ENCODE measurements around the gene PRDX1. TPM values are rescaled to one million over a fixed set of nuclear protein-coding genes. Genes with fewer than 3 reads are reported as not detected.
"Not testable (repeated sequence)": the region's sequence is repeated elsewhere in the genome, so short reads cannot be mapped to it uniquely, and the experiment has no call there.

The PRDX1 gene
- total RNA-seq, 1 experiment from 2014 or later: 637 TPM

GRCh38 chr1:45522324-45523104 is 830 bp upstream of the PRDX1 start:
- ChIA-PET CTCF (interaction anchor here (0.8 to 1.5 kb wide), 4 partner anchors 10 to 47 kb away, joined by 3 to 9 read pairs (median 4); partner anchors contain the start of gene MMACHC), POLR2A (interaction anchor here (0.5 to 2.6 kb wide), 21 partner anchors 10 to 1915 kb away, joined by 3 to 40 read pairs (median 4); partner anchors contain the start of genes AKR1A1, CCDC163, FOXD2 and MMACHC)
- peaks cover 31% of the 10 kb centered on the region for H3K4me1 Mint-ChIP-seq (ENCODE audit: low read depth, unreplicated experiment)
- Histone ChIP-seq H3K27me3 (replicated peaks; ENCODE audit: control insufficient read depth, insufficient read depth, low read length) (no peaks in the 10 kb centered on the region), H3K4me1 (peaks cover 40% of the 10 kb centered on the region), H3K36me3 (ENCODE audit: control insufficient read depth, insufficient read depth, low read length) (no peaks in the 10 kb centered on the region), H3K4me3 (ENCODE audit: low read depth, low read length) (peak overlapping the region; percentile 75), H3K9me3 (no peaks in the 10 kb centered on the region; the same call in 1 of the 2 replicates)
- intact Hi-C loops (cut with micrococcal nuclease; ENCODE audit: unreplicated experiment): no loop called here
- no peak for DNase-seq
- H3K4me3 Mint-ChIP-seq (ENCODE audit: unreplicated experiment): peak overlapping the region; percentile 82
- H3K27ac Mint-ChIP-seq (ENCODE audit: unreplicated experiment): peak overlapping the region; percentile 98
- BruUV-seq (replicated peaks): TSS peak; percentile 100
- no peaks in the 10 kb centered on the region for H3K9me3 Mint-ChIP-seq (ENCODE audit: unreplicated experiment)
- TF ChIP-seq CTCF (IDR thresholded peaks at IDR 0.05; ENCODE audit: insufficient read depth in 1 of 2, low read depth in 1 of 2, low read length in 1 of 2, severe bottlenecking in 1 of 2, unreplicated experiment in 1 of 2): no peak
- H3K36me3 Mint-ChIP-seq (ENCODE audit: insufficient read depth, unreplicated experiment): peaks cover 56% of the 10 kb centered on the region
- H3K27me3 Mint-ChIP-seq (ENCODE audit: insufficient read depth, unreplicated experiment): no peaks in the 10 kb centered on the region

DNA sequence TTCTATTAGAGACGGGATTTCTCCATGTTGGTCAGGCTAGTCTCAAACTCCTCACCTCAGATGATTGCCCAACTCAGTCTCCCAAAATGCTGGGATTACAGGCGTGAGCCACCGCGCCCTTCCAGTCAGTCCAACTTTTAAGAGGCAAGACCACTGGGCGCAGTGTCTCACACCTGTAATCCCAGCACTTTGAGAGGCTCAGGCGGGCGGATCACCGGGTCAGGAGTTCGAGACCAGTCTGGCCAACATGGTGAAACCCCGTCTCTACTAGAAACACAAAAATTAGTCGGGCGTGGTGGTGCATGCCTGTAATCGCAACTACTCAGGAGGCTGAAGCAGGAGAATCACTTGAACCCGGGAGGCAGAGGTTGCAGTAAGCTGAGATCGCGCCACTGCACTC is 1.9 kb downstream of the PRDX1 start:
- H3K27me3 Mint-ChIP-seq (ENCODE audit: insufficient read depth, unreplicated experiment); POLR2A ChIA-PET; DNase-seq; H3K9me3 Mint-ChIP-seq (ENCODE audit: unreplicated experiment); H3K27me3 ChIP-seq (replicated peaks; ENCODE audit: control insufficient read depth, insufficient read depth, low read length); BruUV-seq (replicated peaks); H3K36me3 ChIP-seq (ENCODE audit: control insufficient read depth, insufficient read depth, low read length); H3K9me3 ChIP-seq; H3K27ac Mint-ChIP-seq (ENCODE audit: unreplicated experiment); H3K4me3 ChIP-seq (ENCODE audit: low read depth, low read length); CTCF ChIA-PET: not testable (repeated sequence)
- peaks cover 32% of the 10 kb centered on the region for H3K4me1 Mint-ChIP-seq (ENCODE audit: low read depth, unreplicated experiment)
- H3K4me3 Mint-ChIP-seq (ENCODE audit: unreplicated experiment): peak overlapping the region; percentile 82
- peaks cover 48% of the 10 kb centered on the region for H3K4me1 ChIP-seq
- intact Hi-C loops (cut with micrococcal nuclease; ENCODE audit: unreplicated experiment): loop anchor here (2.0 kb wide), 2 partner anchors 31 to 51 kb away; partner anchors contain the start of gene AKR1A1
- peaks cover 83% of the 10 kb centered on the region for H3K36me3 Mint-ChIP-seq (ENCODE audit: insufficient read depth, unreplicated experiment)

DNA sequence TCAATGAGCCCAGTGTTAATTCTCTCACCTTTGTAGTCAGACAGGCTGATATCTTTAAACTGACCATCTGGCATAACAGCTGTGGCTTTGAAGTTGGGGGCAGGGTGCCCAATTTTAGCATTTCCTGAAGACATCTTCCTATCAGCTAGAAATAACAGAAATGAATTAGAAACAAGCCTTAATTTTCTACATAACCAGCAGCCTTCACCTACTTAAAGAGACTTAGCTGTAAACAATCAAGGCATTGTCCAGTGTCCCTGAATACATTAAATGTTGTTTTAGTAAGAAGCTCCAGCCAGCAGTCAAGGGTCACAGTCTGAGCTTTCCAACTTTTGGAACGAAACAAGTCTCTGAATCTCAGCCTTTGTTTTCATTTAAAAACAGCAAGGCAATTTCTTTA is 2.8 kb downstream of the PRDX1 start:
- intact Hi-C loops (cut with micrococcal nuclease; ENCODE audit: unreplicated experiment): no loop called here
- DNase-seq: no peak
- Mint-ChIP-seq H3K36me3 (ENCODE audit: insufficient read depth, unreplicated experiment) (peaks cover 92% of the 10 kb centered on the region), H3K4me3 (ENCODE audit: unreplicated experiment) (peak overlapping the region; percentile 82), H3K9me3 (ENCODE audit: unreplicated experiment) (no peaks in the 10 kb centered on the region), H3K27ac (ENCODE audit: unreplicated experiment) (no peak overlapping the region), H3K4me1 (ENCODE audit: low read depth, unreplicated experiment) (peaks cover 41% of the 10 kb centered on the region), H3K27me3 (ENCODE audit: insufficient read depth, unreplicated experiment) (no peaks in the 10 kb centered on the region)
- BruUV-seq (replicated peaks): TSS peak; percentile 9
- Histone ChIP-seq H3K4me3 (ENCODE audit: low read depth, low read length) (no peak overlapping the region), H3K4me1 (peaks cover 56% of the 10 kb centered on the region), H3K36me3 (ENCODE audit: control insufficient read depth, insufficient read depth, low read length) (no peaks in the 10 kb centered on the region; the same call in 1 of the 2 replicates), H3K9me3 (no peaks in the 10 kb centered on the region; the same call in 1 of the 2 replicates), H3K27me3 (replicated peaks; ENCODE audit: control insufficient read depth, insufficient read depth, low read length) (no peaks in the 10 kb centered on the region)
- CTCF ChIA-PET: interaction anchor here (0.7 kb wide), 1 partner anchor 21 kb away, joined by 6 read pairs; no protein-coding TSS in a partner anchor
- POLR2A ChIA-PET: no interaction called here
- TF ChIP-seq CTCF (IDR thresholded peaks at IDR 0.05; ENCODE audit: insufficient read depth in 1 of 2, low read depth in 1 of 2, low read length in 1 of 2, severe bottlenecking in 1 of 2, unreplicated experiment in 1 of 2): no peak

DNA sequence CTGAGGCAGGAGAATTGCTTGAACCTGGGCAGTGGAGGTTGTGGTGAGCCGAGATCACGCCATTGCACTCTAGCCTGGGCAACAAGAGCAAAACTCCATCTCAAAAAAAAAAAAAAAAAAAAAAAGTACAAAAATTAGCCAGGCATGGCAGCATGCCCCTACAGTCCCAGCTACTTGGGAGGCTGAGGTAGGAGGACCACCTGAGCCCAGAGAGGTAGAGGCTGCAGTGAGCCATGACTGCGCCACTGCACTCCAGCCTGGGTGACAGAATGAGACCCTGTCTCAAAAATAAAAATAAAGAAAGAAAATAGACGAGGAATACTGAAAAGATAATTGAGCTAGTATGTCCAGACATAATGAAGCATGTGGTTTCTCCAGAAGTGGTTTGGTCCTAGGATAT is 3.3 kb downstream of the PRDX1 start:
- H3K27me3 ChIP-seq (replicated peaks; ENCODE audit: control insufficient read depth, insufficient read depth, low read length); H3K36me3 ChIP-seq (ENCODE audit: control insufficient read depth, insufficient read depth, low read length); DNase-seq; H3K27ac Mint-ChIP-seq (ENCODE audit: unreplicated experiment); intact Hi-C loops (cut with micrococcal nuclease; ENCODE audit: unreplicated experiment); H3K4me3 Mint-ChIP-seq (ENCODE audit: unreplicated experiment); H3K27me3 Mint-ChIP-seq (ENCODE audit: insufficient read depth, unreplicated experiment); H3K4me3 ChIP-seq (ENCODE audit: low read depth, low read length); H3K9me3 ChIP-seq; H3K9me3 Mint-ChIP-seq (ENCODE audit: unreplicated experiment); BruUV-seq (replicated peaks): not testable (repeated sequence)
- Mint-ChIP-seq H3K36me3 (ENCODE audit: insufficient read depth, unreplicated experiment) (peaks cover 97% of the 10 kb centered on the region), H3K4me1 (ENCODE audit: low read depth, unreplicated experiment) (peaks cover 45% of the 10 kb centered on the region)
- ChIA-PET POLR2A (interaction anchor here (0.5 kb wide), 1 partner anchor 41 kb away, joined by 5 read pairs; no protein-coding TSS in a partner anchor), CTCF (interaction anchor here (0.7 kb wide), 2 partner anchors 21 to 179 kb away, joined by 4 to 6 read pairs; no protein-coding TSS in a partner anchor)
- H3K4me1 ChIP-seq: peaks cover 62% of the 10 kb centered on the region
